SW 1271 (cell line): ENCODE data around the gene B3GALT6.
A peak's percentile ranks its signal among the peaks of the same experiment; 100 is the strongest.

ENCODE experiments used
- DNase-seq, 2 experiments: peaks; one replicate each; lab custom pipeline; 2025; lab: John Stamatoyannopoulos, UW

The B3GALT6 gene

GRCh38 chr1:1216770-1217620, 15.0 kb upstream of the B3GALT6 start:
- DNase-seq = no peak

- peak in 1 of 2 experiments; percentile 21 for DNase-seq
Observed at GRCh38 chr1:1217621-1218523, 14.2 kb upstream of the B3GALT6 start.

GRCh38 chr1:1218524-1219200, 13.4 kb upstream of the B3GALT6 start:
- no peak for DNase-seq

GRCh38 chr1:1219341-1219740, 12.7 kb upstream of the B3GALT6 start:
- no peak for DNase-seq

GRCh38 chr1:1220197-1220596, 11.8 kb upstream of the B3GALT6 start:
- DNase-seq = no peak

- no peak for DNase-seq
Observed at GRCh38 chr1:1221887-1222574, 10.0 kb upstream of the B3GALT6 start.

GRCh38 chr1:1222575-1223225, 9.3 kb upstream of the B3GALT6 start:
- DNase-seq = no peak

GRCh38 chr1:1223321-1223720, 8.7 kb upstream of the B3GALT6 start:
- DNase-seq = no peak

GRCh38 chr1:1223891-1224290, 8.1 kb upstream of the B3GALT6 start:
- no peak for DNase-seq

GRCh38 chr1:1225238-1225845, 6.7 kb upstream of the B3GALT6 start:
- no peak for DNase-seq

- DNase-seq = no peak
Observed at GRCh38 chr1:1225913-1226312, 6.1 kb upstream of the B3GALT6 start.

- no peak for DNase-seq
Observed at GRCh38 chr1:1226566-1227362, 5.3 kb upstream of the B3GALT6 start.

GRCh38 chr1:1227386-1227785, 4.7 kb upstream of the B3GALT6 start:
- DNase-seq = no peak

- DNase-seq = no peak
Observed at GRCh38 chr1:1228187-1228586, 3.9 kb upstream of the B3GALT6 start.

- DNase-seq = no peak
Observed at GRCh38 chr1:1228596-1229321, 3.3 kb upstream of the B3GALT6 start.

- DNase-seq = no peak
Observed at GRCh38 chr1:1229770-1230169, 2.3 kb upstream of the B3GALT6 start.

GRCh38 chr1:1230656-1231399, 1.2 kb upstream of the B3GALT6 start:
- peak in 1 of 2 experiments; percentile 11 for DNase-seq

- DNase-seq = peak; percentile 64 to 80
Observed at GRCh38 chr1:1231400-1232207, 433 bp upstream of the B3GALT6 start, which contains the start of gene SDF4. Gene SDF4 (minus strand): TSS chr1:1232001. CDS start chr1:1228772, 3,229 bp downstream.
